GM10847 (cell line): ENCODE data around the gene EPHA2.

ENCODE experiments used
- POLR2A ChIP-seq: IDR thresholded peaks from 2 replicates; pipeline ENCODE4 v1.6.1; 2011; ENCODE audit not compliant: insufficient read length; ENCODE audit errors: extremely low read depth

Gene EPHA2

GRCh38 chr1:16148329-16149092 lies 7.4 kb downstream of the EPHA2 start:
- TF ChIP-seq POLR2A, result no peak

DNA sequence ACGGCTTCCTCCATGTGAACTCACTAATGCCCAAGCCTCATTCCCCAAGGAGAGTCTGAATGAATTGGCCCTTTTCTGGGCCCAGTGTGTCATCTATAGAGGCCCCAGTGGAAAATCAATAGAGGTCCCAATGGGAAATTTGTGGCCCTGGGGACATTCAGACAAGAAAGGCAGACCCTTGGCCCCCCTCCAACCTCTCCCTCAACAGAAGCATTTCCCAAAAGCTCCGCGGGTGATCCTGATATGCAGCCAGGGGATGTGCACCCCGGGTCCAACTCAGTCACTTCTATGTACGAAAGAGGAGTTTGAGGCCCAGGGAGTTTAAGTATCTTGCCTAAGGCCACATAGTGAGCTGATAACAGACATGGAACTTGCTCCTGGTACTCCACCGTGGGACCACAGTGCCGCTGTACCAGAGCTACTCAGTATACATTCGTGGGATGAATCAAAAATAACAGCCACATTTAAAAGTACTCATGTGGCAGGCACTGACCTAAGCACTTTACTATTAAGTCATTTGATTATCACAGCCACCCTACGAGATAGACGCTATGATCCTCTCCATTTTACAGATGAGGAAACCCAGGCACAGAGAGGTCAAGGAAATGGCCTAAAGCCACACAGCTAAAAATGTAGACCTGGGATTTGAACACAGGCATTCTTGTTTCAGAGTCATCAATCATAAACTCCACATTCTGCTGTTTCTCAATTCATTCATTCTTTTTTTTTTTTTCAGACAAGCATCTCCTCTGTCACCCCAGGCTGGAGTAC lies 8.5 kb downstream of the EPHA2 start:
- TF ChIP-seq POLR2A, result no peak

DNA sequence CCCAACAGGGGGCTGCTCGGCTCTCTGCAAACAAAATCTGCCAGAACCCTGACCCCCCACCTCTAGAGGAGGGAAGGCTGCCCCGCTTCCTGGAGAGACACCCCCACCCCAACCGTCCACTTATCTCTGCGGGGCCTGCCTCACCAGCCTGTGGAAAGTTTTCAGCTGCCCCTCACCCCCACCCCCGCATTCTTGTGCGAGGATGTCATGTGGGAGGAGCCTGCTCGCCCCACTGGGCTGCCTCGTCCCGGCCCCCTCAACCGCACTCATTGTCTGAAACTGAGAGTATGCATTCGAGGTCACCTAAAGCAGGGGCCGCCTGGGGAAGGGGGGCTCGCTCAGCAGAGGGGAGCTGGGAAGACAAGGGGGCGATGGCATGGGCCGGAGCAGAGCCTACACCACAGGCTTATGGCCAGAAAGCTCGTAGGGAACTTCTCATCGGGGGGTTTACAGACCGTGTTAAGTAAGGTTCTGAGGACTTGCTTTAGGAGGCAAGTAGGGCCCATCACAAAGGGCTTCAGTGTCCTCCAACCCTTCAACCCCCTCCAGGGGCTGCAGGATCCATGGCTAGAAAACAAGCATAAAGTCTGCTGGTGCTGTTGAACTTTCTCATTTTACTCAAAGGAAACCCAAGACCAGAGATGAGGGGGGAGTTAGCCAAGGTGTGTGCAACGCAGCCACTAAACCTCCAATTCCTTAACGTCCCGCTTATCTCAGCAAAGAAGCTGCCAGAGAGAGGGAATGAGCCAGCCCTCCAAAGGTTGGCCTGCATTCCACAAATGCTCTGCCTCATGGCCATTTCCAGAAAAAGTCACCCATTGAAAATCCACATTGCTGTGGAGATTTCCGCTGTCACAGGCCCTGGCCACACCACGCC lies 9.4 kb downstream of the EPHA2 start:
- TF ChIP-seq POLR2A, result no peak

- no peak for TF ChIP-seq POLR2A
Measured at GRCh38 chr1:16145662-16146278, 10.1 kb downstream of the EPHA2 start.

DNA sequence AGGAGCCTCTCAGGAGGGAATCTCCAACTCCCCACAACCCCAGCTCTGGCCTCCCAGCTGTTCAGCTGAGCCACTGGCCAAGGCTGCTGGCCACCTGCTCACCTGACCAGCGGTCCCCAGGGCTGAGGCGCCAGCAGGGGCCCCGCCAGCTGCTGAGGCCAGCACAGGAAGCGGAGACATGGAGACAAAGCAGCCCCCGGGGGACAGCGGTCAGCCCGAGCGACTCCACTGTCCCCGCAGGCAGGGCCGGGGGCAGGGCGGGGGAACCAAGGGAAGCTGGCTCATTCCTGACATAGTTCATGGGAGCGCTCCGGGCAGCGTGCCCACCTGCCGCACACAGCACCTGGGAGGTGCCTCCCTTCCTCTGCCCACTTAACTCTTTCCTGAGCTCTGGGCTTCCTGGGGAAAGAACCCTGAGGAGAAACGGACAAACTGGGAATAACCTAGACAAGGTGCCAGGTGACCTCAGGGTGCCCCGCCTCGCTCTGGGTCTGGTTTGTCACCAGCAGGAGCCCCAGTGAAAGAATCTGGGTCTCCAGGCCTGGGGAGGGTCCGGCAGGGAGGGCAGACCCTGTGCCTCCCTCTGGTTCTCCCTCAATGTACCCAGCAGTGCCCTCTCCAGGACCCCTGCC lies 10.7 kb downstream of the EPHA2 start:
- no peak for TF ChIP-seq POLR2A

DNA sequence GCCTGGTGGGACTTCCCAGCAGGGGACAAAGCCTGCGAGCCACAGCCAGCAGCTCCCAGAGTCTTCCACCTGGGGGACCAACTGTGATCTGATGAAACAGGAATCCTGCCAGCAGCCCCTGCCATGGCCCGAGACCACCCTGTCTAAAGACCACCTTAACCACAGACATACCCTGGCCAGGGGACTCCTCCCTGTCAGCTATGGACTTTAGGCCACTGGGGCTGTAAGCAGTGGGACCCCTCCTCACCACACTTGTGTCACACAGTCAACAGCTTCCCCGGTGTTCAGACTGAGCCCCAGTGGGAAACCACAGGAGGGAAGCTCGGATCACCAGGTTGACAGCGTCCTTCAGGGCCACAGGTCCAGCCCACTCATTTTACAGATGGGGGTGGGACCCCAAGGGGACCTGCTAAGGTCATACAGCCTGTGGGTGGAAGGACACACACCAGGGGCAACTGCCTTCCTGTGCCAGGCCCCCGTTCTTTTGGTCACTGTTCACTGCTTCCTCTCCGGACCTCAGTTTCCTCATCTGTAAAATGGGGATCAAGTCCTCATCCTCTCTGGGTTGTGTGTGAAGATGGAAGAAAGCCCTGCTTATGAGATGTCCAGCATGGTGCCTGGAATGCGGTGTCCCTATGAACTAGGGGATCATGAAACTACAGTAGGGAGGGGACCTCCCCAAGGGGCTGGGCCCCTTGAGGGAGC lies 11.4 kb downstream of the EPHA2 start:
- TF ChIP-seq POLR2A, result no peak

DNA sequence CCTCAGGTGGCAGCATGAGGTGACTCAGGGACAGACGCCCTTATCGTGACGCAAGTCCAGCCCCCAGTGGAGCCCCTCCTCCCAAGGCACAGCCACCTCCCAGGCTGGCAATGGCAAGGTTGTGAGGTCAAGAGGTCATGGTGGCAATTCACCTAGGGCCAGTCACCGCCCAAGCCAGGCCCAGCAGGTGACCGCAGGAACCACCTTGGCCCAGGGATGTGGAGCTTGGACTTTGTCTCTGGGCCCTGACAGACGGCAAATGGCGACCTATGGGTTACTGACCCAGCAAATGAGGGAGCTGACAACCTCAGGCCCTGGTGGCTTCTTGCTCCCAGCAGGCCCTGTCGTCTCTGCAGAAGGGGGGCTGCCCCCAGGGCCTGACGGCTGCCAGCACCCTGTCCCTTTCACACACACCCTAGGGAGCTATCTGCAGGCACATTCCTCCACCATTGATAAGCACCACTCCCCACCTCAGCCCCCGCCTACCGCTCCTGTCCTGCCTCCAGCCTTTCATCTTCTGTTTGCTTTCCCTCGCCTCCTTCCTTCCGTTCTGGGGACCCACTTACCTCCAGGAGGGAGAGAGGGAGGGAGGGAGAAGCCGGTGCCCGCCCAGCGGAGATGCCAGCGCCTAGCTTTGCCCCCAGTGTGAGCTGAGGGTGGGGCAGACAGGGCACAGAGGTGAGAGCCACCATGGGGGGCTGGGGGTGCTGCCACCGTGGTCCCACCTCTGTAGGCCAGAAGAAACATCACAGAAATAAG lies 12.1 kb downstream of the EPHA2 start:
- TF ChIP-seq POLR2A, result no peak

GRCh38 chr1:16143005-16143565 lies 12.8 kb downstream of the EPHA2 start:
- TF ChIP-seq POLR2A, result no peak

GRCh38 chr1:16142383-16142995 lies 13.4 kb downstream of the EPHA2 start:
- TF ChIP-seq POLR2A, result no peak

DNA sequence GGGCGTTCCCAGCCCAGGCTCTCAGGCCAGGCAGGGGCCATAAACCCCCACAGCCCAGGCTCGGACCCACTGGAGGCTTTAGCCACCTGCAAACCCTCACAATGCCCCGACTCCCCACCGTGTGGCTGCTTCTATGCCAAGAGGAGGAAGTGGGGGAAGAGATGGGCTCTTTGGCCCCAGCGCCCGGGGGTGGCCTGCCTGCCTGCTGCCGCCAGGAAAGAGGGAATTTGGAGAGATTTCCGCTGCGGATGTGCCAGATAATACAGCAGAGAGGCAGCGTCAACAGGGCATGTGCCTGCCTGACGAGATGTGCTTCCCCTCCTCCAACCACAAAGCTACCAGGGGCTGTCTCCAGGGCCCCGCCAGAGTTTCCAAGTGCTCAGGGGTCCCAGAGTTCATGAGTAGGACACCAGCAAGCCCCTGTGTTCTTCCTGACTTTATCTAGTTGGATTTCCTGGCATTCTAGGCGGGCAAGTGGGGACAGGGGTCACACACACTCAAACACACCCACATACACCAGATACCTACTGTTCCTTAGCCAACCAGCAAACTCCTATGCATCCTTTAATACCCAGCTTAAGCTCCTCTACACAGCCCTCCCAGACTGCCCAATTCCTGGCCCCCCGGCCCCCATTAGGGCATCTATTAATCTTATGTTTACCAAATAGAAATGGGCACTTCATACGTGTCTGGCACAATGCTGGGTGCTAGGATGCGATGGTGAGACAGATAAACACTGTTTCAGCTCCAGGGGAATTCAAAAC lies 14.1 kb downstream of the EPHA2 start:
- TF ChIP-seq POLR2A, result no peak

DNA sequence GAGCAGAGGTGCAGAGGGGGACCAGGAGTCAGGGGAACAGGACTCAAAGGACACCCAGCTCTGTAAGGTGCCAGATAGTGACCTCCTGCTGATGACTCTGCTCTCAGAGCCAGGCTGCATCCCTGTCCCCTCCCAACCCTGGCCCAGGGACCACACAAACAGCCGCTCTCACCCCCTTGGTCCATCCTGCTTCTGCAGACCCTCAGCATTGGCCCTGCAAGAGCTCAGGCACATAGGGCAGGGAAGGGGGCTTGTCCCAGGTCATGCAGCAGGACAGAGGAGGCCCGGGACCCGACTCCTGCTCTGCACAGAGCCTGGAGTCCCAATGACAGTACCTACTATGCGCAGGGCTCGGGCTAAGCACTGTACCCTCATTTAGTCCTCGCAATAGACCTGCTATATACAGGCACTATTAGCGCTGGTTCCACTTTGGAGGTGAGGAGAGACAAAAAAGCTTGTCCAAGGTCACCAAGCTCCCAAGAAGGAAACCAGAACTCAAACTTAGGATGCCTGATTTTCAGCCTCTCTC lies 15.7 kb downstream of the EPHA2 start:
- no peak for TF ChIP-seq POLR2A
